Naive thymus-derived CD4-positive, alpha-beta T cell (primary cell): ENCODE data around the gene TRAF3. TPM values are rescaled to one million over a fixed set of nuclear protein-coding genes. Genes with fewer than 3 reads are reported as not detected.

Experiments
- ATAC-seq: fragments of 150-1000 bp; cut with Tn5 transposase; 2 replicates; pipeline ENCODE4 v1.10.0; 2021; ENCODE audit warnings: mild to moderate bottlenecking, moderate library complexity
- CTCF ChIA-PET: fragments of 350-600 bp; sonication (Branson Sonifier 250); formaldehyde crosslinking; loops from one replicate; lab custom pipeline; 2021; ENCODE audit warnings: antibody characterized with exemption; lab: Charles Lee
- POLR2A ChIA-PET: fragments of 350-600 bp; sonication (Branson Sonifier 250); formaldehyde crosslinking; loops from one replicate; lab custom pipeline; 2021; ENCODE audit warnings: antibody characterized with exemption, inconsistent platforms; lab: Charles Lee
- DNase-seq, 9 donors: peaks; one replicate each; pipeline versions ENCODE4 v3.0.0 to v3.0.0-alpha.2; 2020 to 2022; ENCODE audit warnings: mixed read lengths in 1 of 9
- H3K27ac ChIP-seq: one replicate; pipeline ENCODE4 v1.7.0; 2013; ENCODE audit warnings: mild to moderate bottlenecking, low read depth, low read length, moderate library complexity
- H3K27me3 ChIP-seq, 2 donors: one replicate each; pipeline ENCODE4 v1.7.0; 2013; ENCODE audit warnings: low read length in 2 of 2, mild to moderate bottlenecking in 2 of 2, moderate library complexity in 2 of 2; ENCODE audit not compliant: control insufficient read depth in 2 of 2, insufficient read depth in 2 of 2
- H3K36me3 ChIP-seq, 3 experiments: 1 replicate in 2 of 3; 2 replicates in 1 of 3; pipeline ENCODE4 v1.7.0; 2013; ENCODE audit warnings: low read length in 3 of 3, mild to moderate bottlenecking in 3 of 3, moderate library complexity in 1 of 3; ENCODE audit not compliant: insufficient read depth in 3 of 3, control insufficient read depth in 2 of 3
- H3K4me1 ChIP-seq, 2 donors: one replicate each; pipeline ENCODE4 v1.7.0; 2013; ENCODE audit warnings: low read length in 2 of 2, mild to moderate bottlenecking in 2 of 2, moderate library complexity in 1 of 2; ENCODE audit not compliant: control insufficient read depth in 2 of 2, insufficient read depth in 2 of 2
- H3K4me3 ChIP-seq: 2 replicates; pipeline ENCODE4 v1.7.0; 2013; ENCODE audit warnings: mild to moderate bottlenecking, low read length
- H3K9me3 ChIP-seq, 3 experiments: 1 replicate in 2 of 3; 2 replicates in 1 of 3; pipeline ENCODE4 v1.7.0; 2013; ENCODE audit warnings: low read length in 3 of 3; ENCODE audit not compliant: control insufficient read depth in 2 of 3
- H3K27ac Mint-ChIP-seq, 9 donors: one replicate each; pipeline ENCODE4 v1.8.0; 2020 to 2022; ENCODE audit warnings: mixed read lengths in 9 of 9, mild to moderate bottlenecking in 8 of 9, moderate library complexity in 5 of 9, inconsistent platforms in 2 of 9
- H3K27me3 Mint-ChIP-seq, 5 donors: one replicate each; pipeline ENCODE4 v1.8.0; 2021 to 2022; ENCODE audit warnings: mixed read lengths in 5 of 5, mild to moderate bottlenecking in 1 of 5
- H3K36me3 Mint-ChIP-seq, 5 donors: one replicate each; pipeline ENCODE4 v1.8.0; 2020 to 2022; ENCODE audit warnings: mixed read lengths in 5 of 5, mild to moderate bottlenecking in 3 of 5, inconsistent platforms in 1 of 5
- H3K4me1 Mint-ChIP-seq, 7 donors: one replicate each; pipeline ENCODE4 v1.8.0; 2020 to 2022; ENCODE audit warnings: mixed read lengths in 7 of 7, mild to moderate bottlenecking in 3 of 7, inconsistent platforms in 1 of 7
- H3K4me3 Mint-ChIP-seq, 10 donors: one replicate each; pipeline ENCODE4 v1.8.0; 2020 to 2022; ENCODE audit warnings: mild to moderate bottlenecking in 10 of 10, mixed read lengths in 10 of 10, moderate library complexity in 6 of 10, inconsistent platforms in 2 of 10
- H3K9me3 Mint-ChIP-seq, 11 donors: one replicate each; pipeline ENCODE4 v1.8.0; 2020 to 2022; ENCODE audit warnings: mixed read lengths in 11 of 11, mild to moderate bottlenecking in 4 of 11, inconsistent platforms in 1 of 11, moderate library complexity in 1 of 11
- intact Hi-C, 2 donors: fragments of 100-400 bp; cut with micrococcal nuclease; formaldehyde crosslinking; loops; one replicate each; pipeline ENCODE4 v1.15.1; 2023
- polyA plus RNA-seq, 2 donors: library from polyadenylated mRNA; unstranded; fragments of 300-500 nt; fragmentation: Illumina TruSeq; gene quantifications; one replicate each; pipeline ENCODE4 v1.2.3, GENCODE V29; 2021
- total RNA-seq, 6 experiments: library from RNA in 5 of 6; stranded (reverse) in 5 of 6; gene quantifications; 1 replicate in 5 of 6; 2 replicates in 1 of 6; pipeline ENCODE4 v1.2.3 and lab custom pipeline; 2021 to 2026

The TRAF3 gene
- total and polyA plus RNA-seq, 7 experiments from 2014 or later, result 16.1 to 74.4 (median 30.4) TPM

- DNase-seq (peak in 7 of 9 donors; percentile 49 to 70 (median 60)), ATAC-seq (peak; percentile 83)
- peaks cover 0 to 35% (median 21%) of the 10 kb centered on the region in 5 donors for H3K36me3 Mint-ChIP-seq
- no peaks in the 10 kb centered on the region for H3K9me3 Mint-ChIP-seq
- intact Hi-C loops, result loop anchor here in 1 of 2 donors (1.0 kb wide), 1 partner anchor 126 kb away; no protein-coding TSS in a partner anchor
- no peaks in the 10 kb centered on the region for H3K27me3 Mint-ChIP-seq
- Histone ChIP-seq H3K4me1 (peaks cover 5 to 15% of the 10 kb centered on the region in 2 donors), H3K4me3 (peak overlapping the region; percentile 26), H3K27me3 (no peaks in the 10 kb centered on the region), H3K27ac (peak overlapping the region; percentile 59), H3K36me3 (peaks cover 0 to 55% (median 9%) of the 10 kb centered on the region in 3 experiments), H3K9me3 (no peaks in the 10 kb centered on the region)
- peak overlapping the region; percentile 6 to 77 (median 64) for H3K4me3 Mint-ChIP-seq
- ChIA-PET POLR2A (interaction anchor here (0.7 to 1.2 kb wide), 3 partner anchors 43 to 121 kb away, joined by 3 read pairs; no protein-coding TSS in a partner anchor), CTCF (interaction anchor here (0.6 to 1.0 kb wide), 4 partner anchors 30 to 371 kb away, joined by 3 to 4 read pairs (median 4); no protein-coding TSS in a partner anchor)
- peaks cover 0 to 29% (median 19%) of the 10 kb centered on the region in 7 donors for H3K4me1 Mint-ChIP-seq
- H3K27ac Mint-ChIP-seq, result peak overlapping the region; percentile 75 to 96 (median 91)
Observed at GRCh38 chr14:102900631-102901571, 123.7 kb downstream of the TRAF3 start.

GRCh38 chr14:102901633-102902032 lies 124.4 kb downstream of the TRAF3 start:
- CTCF ChIA-PET, result interaction anchor here (0.6 to 1.0 kb wide), 4 partner anchors 29 to 370 kb away, joined by 3 to 4 read pairs (median 4); no protein-coding TSS in a partner anchor
- intact Hi-C loops, result loop anchor here in 1 of 2 donors (1.0 kb wide), 1 partner anchor 126 kb away; no protein-coding TSS in a partner anchor
- H3K4me3 ChIP-seq, result peak overlapping the region; percentile 26
- peaks cover 5 to 15% of the 10 kb centered on the region in 2 donors for H3K4me1 ChIP-seq
- ATAC-seq (peak; percentile 52), DNase-seq (peak in 1 of 9 donors; percentile 22)
- peak overlapping the region; percentile 59 for H3K27ac ChIP-seq
- H3K27me3 Mint-ChIP-seq, result no peaks in the 10 kb centered on the region
- peak overlapping the region; percentile 75 to 96 (median 91) for H3K27ac Mint-ChIP-seq
- no peaks in the 10 kb centered on the region for H3K27me3 ChIP-seq
- no peaks in the 10 kb centered on the region for H3K9me3 ChIP-seq
- H3K4me1 Mint-ChIP-seq, result peaks cover 0 to 29% (median 19%) of the 10 kb centered on the region in 7 donors
- peak overlapping the region in 9 of 10 donors; percentile 6 to 77 (median 61) for H3K4me3 Mint-ChIP-seq
- no peaks in the 10 kb centered on the region for H3K9me3 Mint-ChIP-seq
- POLR2A ChIA-PET, result interaction anchor here (0.6 to 1.1 kb wide), 3 partner anchors 44 to 131 kb away, joined by 3 to 4 read pairs (median 3); no protein-coding TSS in a partner anchor
- H3K36me3 ChIP-seq, result peaks cover 0 to 56% (median 9%) of the 10 kb centered on the region in 3 experiments
- peaks cover 0 to 36% (median 18%) of the 10 kb centered on the region in 5 donors for H3K36me3 Mint-ChIP-seq

- intact Hi-C loops, result no loop called here
- Mint-ChIP-seq H3K27me3 (no peaks in the 10 kb centered on the region), H3K4me3 (no peak overlapping the region), H3K27ac (peak overlapping the region; percentile 48 to 96 (median 91)), H3K9me3 (no peaks in the 10 kb centered on the region), H3K4me1 (peaks cover 0 to 29% (median 19%) of the 10 kb centered on the region in 7 donors), H3K36me3 (peaks cover 0 to 37% (median 18%) of the 10 kb centered on the region in 5 donors)
- Histone ChIP-seq H3K9me3 (no peaks in the 10 kb centered on the region), H3K27me3 (no peaks in the 10 kb centered on the region), H3K4me3 (no peak overlapping the region), H3K4me1 (peaks cover 5 to 15% of the 10 kb centered on the region in 2 donors), H3K27ac (peak overlapping the region; percentile 59), H3K36me3 (peaks cover 0 to 59% (median 9%) of the 10 kb centered on the region in 3 experiments)
- ChIA-PET POLR2A (interaction anchor here (0.6 kb wide), 1 partner anchor 130 kb away, joined by 4 read pairs; no protein-coding TSS in a partner anchor), CTCF (no interaction called here)
- ATAC-seq (no peak), DNase-seq (no peak)
Observed at GRCh38 chr14:102902086-102902485, 124.8 kb downstream of the TRAF3 start.

GRCh38 chr14:102902523-102903247 lies 125.4 kb downstream of the TRAF3 start:
- H3K4me3 ChIP-seq, result no peak overlapping the region
- ChIA-PET POLR2A (interaction anchor here (0.7 kb wide), 1 partner anchor 23 kb away, joined by 4 read pairs; no protein-coding TSS in a partner anchor), CTCF (no interaction called here)
- no peaks in the 10 kb centered on the region for H3K27me3 Mint-ChIP-seq
- peak overlapping the region in 7 of 9 donors; percentile 43 to 92 (median 71) for H3K27ac Mint-ChIP-seq
- H3K4me1 Mint-ChIP-seq, result peaks cover 2 to 29% (median 19%) of the 10 kb centered on the region in 7 donors
- DNase-seq (no peak), ATAC-seq (no peak)
- intact Hi-C loops, result no loop called here
- H3K9me3 Mint-ChIP-seq, result no peaks in the 10 kb centered on the region
- H3K9me3 ChIP-seq, result no peaks in the 10 kb centered on the region
- H3K27ac ChIP-seq, result peak overlapping the region; percentile 59
- H3K36me3 Mint-ChIP-seq, result peaks cover 0 to 36% (median 19%) of the 10 kb centered on the region in 5 donors
- peaks cover 0 to 59% (median 9%) of the 10 kb centered on the region in 3 experiments for H3K36me3 ChIP-seq
- no peaks in the 10 kb centered on the region for H3K27me3 ChIP-seq
- peaks cover 5 to 15% of the 10 kb centered on the region in 2 donors for H3K4me1 ChIP-seq
- H3K4me3 Mint-ChIP-seq, result peak overlapping the region in 1 of 10 donors; percentile 53

- H3K27me3 Mint-ChIP-seq, result no peaks in the 10 kb centered on the region
- CTCF ChIA-PET, result no interaction called here
- POLR2A ChIA-PET, result interaction anchor here (0.7 kb wide), 1 partner anchor 22 kb away, joined by 4 read pairs; no protein-coding TSS in a partner anchor
- no peaks in the 10 kb centered on the region for H3K9me3 Mint-ChIP-seq
- H3K4me3 Mint-ChIP-seq, result no peak overlapping the region
- Histone ChIP-seq H3K4me1 (peaks cover 5 to 15% of the 10 kb centered on the region in 2 donors), H3K27ac (peak overlapping the region; percentile 59), H3K36me3 (peaks cover 0 to 61% (median 9%) of the 10 kb centered on the region in 3 experiments), H3K9me3 (no peaks in the 10 kb centered on the region), H3K4me3 (no peak overlapping the region), H3K27me3 (no peaks in the 10 kb centered on the region)
- no peak for ATAC-seq
- peak overlapping the region in 8 of 9 donors; percentile 23 to 92 (median 75) for H3K27ac Mint-ChIP-seq
- no peak for DNase-seq
- peaks cover 5 to 25% (median 19%) of the 10 kb centered on the region in 7 donors for H3K4me1 Mint-ChIP-seq
- intact Hi-C loops, result no loop called here
- H3K36me3 Mint-ChIP-seq, result peaks cover 0 to 39% (median 16%) of the 10 kb centered on the region in 5 donors
Observed at GRCh38 chr14:102903248-102903888, 126.1 kb downstream of the TRAF3 start.
